ENCODE results near the gene FKBP14.

Gene FKBP14

DNA sequence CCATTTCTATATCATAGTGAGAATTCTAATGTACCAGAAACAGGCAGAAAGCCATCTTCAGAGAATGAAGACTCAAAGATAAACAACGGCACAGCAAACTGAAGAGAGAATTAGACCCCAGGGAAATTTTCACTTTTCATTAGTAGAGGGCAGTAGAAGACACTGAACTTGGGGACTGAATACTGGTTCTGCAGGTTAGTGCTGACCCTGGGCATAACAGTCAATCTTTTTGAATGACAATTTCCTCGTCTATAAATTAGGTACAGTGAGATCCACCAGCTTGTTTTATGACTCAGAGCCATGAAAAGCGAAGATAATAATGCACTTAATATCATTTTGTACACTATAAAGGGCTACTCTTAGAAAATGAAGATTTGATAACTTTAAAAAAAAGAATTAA, 13.7 kb downstream of the FKBP14 start:
- Histone ChIP-seq H3K27me3 (ENCODE audit: insufficient read depth, low read depth) (no peaks in the 10 kb centered on the region), H4K20me1 (ENCODE audit: insufficient read depth) (no peaks in the 10 kb centered on the region), H3K27ac (no peak overlapping the region), H3K36me3 (ENCODE audit: insufficient read depth) (no peaks in the 10 kb centered on the region), H3K4me3 (IDR thresholded peaks at IDR 0.05; ENCODE audit: insufficient read depth, low read depth, low read length) (no peak overlapping the region), H3K79me2 (ENCODE audit: insufficient read depth, low read depth) (no peaks in the 10 kb centered on the region), H2AFZ (ENCODE audit: low read depth) (no peak overlapping the region), H3K9ac (no peak overlapping the region), H3K4me2 (no peak overlapping the region), H3K4me1 (ENCODE audit: low read depth, poor library complexity, severe bottlenecking) (no peaks in the 10 kb centered on the region)
- TF ChIP-seq, protein P1, sequence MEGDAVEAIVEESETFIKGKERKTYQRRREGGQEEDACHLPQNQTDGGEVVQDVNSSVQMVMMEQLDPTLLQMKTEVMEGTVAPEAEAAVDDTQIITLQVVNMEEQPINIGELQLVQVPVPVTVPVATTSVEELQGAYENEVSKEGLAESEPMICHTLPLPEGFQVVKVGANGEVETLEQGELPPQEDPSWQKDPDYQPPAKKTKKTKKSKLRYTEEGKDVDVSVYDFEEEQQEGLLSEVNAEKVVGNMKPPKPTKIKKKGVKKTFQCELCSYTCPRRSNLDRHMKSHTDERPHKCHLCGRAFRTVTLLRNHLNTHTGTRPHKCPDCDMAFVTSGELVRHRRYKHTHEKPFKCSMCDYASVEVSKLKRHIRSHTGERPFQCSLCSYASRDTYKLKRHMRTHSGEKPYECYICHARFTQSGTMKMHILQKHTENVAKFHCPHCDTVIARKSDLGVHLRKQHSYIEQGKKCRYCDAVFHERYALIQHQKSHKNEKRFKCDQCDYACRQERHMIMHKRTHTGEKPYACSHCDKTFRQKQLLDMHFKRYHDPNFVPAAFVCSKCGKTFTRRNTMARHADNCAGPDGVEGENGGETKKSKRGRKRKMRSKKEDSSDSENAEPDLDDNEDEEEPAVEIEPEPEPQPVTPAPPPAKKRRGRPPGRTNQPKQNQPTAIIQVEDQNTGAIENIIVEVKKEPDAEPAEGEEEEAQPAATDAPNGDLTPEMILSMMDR (conservative IDR thresholded peaks at IDR 0.05; ENCODE audit: low read depth, low read length): no peak

- no peaks in the 10 kb centered on the region for H3K27me3 ChIP-seq (ENCODE audit: insufficient read depth, low read depth)
- no peak overlapping the region for H3K4me3 ChIP-seq (IDR thresholded peaks at IDR 0.05; ENCODE audit: insufficient read depth, low read depth, low read length)
- no peak overlapping the region for H2AFZ ChIP-seq (ENCODE audit: low read depth)
- no peak overlapping the region for H3K4me2 ChIP-seq
- no peaks in the 10 kb centered on the region for H3K79me2 ChIP-seq (ENCODE audit: insufficient read depth, low read depth)
- H4K20me1 ChIP-seq (ENCODE audit: insufficient read depth): no peaks in the 10 kb centered on the region
- no peaks in the 10 kb centered on the region for H3K36me3 ChIP-seq (ENCODE audit: insufficient read depth)
- H3K4me1 ChIP-seq (ENCODE audit: low read depth, poor library complexity, severe bottlenecking): no peaks in the 10 kb centered on the region
- H3K9ac ChIP-seq: no peak overlapping the region
- TF ChIP-seq, protein P1 (conservative IDR thresholded peaks at IDR 0.05; ENCODE audit: low read depth, low read length): no peak
- no peak overlapping the region for H3K27ac ChIP-seq
Measured at GRCh38 chr7:30010021-30010420, 16.5 kb downstream of the FKBP14 start.

GRCh38 chr7:30005464-30005863, 21.0 kb downstream of the FKBP14 start:
- no peak overlapping the region for H3K27ac ChIP-seq
- H3K4me2 ChIP-seq: no peak overlapping the region
- H3K36me3 ChIP-seq (ENCODE audit: insufficient read depth): no peaks in the 10 kb centered on the region
- no peak overlapping the region for H3K4me3 ChIP-seq (IDR thresholded peaks at IDR 0.05; ENCODE audit: insufficient read depth, low read depth, low read length)
- no peaks in the 10 kb centered on the region for H3K79me2 ChIP-seq (ENCODE audit: insufficient read depth, low read depth)
- H2AFZ ChIP-seq (ENCODE audit: low read depth): no peak overlapping the region
- H4K20me1 ChIP-seq (ENCODE audit: insufficient read depth): no peaks in the 10 kb centered on the region
- TF ChIP-seq, protein P1 (conservative IDR thresholded peaks at IDR 0.05; ENCODE audit: low read depth, low read length): no peak
- no peak overlapping the region for H3K9ac ChIP-seq
- no peaks in the 10 kb centered on the region for H3K27me3 ChIP-seq (ENCODE audit: insufficient read depth, low read depth)
- no peaks in the 10 kb centered on the region for H3K4me1 ChIP-seq (ENCODE audit: low read depth, poor library complexity, severe bottlenecking)

GRCh38 chr7:30003098-30003497, 23.4 kb downstream of the FKBP14 start:
- TF ChIP-seq, protein P1 (conservative IDR thresholded peaks at IDR 0.05; ENCODE audit: low read depth, low read length): no peak
- Histone ChIP-seq H4K20me1 (ENCODE audit: insufficient read depth) (no peaks in the 10 kb centered on the region), H3K36me3 (ENCODE audit: insufficient read depth) (no peaks in the 10 kb centered on the region), H3K27me3 (ENCODE audit: insufficient read depth, low read depth) (no peaks in the 10 kb centered on the region), H3K79me2 (ENCODE audit: insufficient read depth, low read depth) (no peaks in the 10 kb centered on the region), H3K4me3 (IDR thresholded peaks at IDR 0.05; ENCODE audit: insufficient read depth, low read depth, low read length) (no peak overlapping the region), H3K9ac (no peak overlapping the region), H3K4me2 (no peak overlapping the region), H3K27ac (no peak overlapping the region), H3K4me1 (ENCODE audit: low read depth, poor library complexity, severe bottlenecking) (no peaks in the 10 kb centered on the region), H2AFZ (ENCODE audit: low read depth) (no peak overlapping the region)

All from KMS-11 (cell line).